IMR-90 (cell line): ENCODE measurements around the gene ADGRA3. TPM values are rescaled to one million over a fixed set of nuclear protein-coding genes. Genes with fewer than 3 reads are reported as not detected.

Experiments
- ATAC-seq: fragments of 200-7000 bp; cut with Tn5 transposase; 2 replicates; pipeline ENCODE4 v1.9.1; 2020; ENCODE audit warnings: low read depth, mild to moderate bottlenecking, moderate library complexity
- BruUV-seq: library from RNA; stranded (reverse); fragments of 400-500 nt; replicated peaks from 2 replicates; lab custom pipeline; 2021; lab: Mats Ljungman, UMichigan
- CTCF ChIA-PET: fragments of 300-600 bp; formaldehyde crosslinking; extraction: SDS; loops from one replicate; lab custom pipeline; 2021; ENCODE audit warnings: antibody characterized with exemption; lab: Yijun Ruan, JAX
- POLR2A ChIA-PET: fragments of 300-600 bp; sonication (Branson Sonifier 250); formaldehyde crosslinking; loops from one replicate; lab custom pipeline; 2022; ENCODE audit warnings: antibody characterized with exemption; ENCODE audit not compliant: unreplicated experiment; lab: Charles Lee
- DNase-seq: peaks from one replicate; pipeline ENCODE4 v3.0.0; 2013
- H2AFZ ChIP-seq: replicated peaks from 2 replicates; pipeline ENCODE3; 2013; ENCODE audit warnings: low read length, mild to moderate bottlenecking; ENCODE audit not compliant: poor library complexity
- H2AK5ac ChIP-seq: 2 replicates; pipeline ENCODE4 v1.6.1; 2013; ENCODE audit warnings: low read depth, low read length, inconsistent platforms
- H2AK9ac ChIP-seq: replicated peaks from 2 replicates; pipeline ENCODE3; 2013; ENCODE audit warnings: mild to moderate bottlenecking, low read depth, low read length, moderate library complexity; ENCODE audit not compliant: poor library complexity
- H2BK120ac ChIP-seq: 2 replicates; pipeline ENCODE4 v1.6.1; 2013; ENCODE audit warnings: low read depth, low read length, inconsistent platforms
- H2BK15ac ChIP-seq: 3 replicates; pipeline ENCODE4 v1.6.1; 2013; ENCODE audit warnings: low read depth, low read length, inconsistent platforms
- H2BK20ac ChIP-seq: 2 replicates; pipeline ENCODE4 v1.6.1; 2013; ENCODE audit warnings: low read depth, mild to moderate bottlenecking, inconsistent platforms, low read length, moderate library complexity
- H2BK5ac ChIP-seq: 2 replicates; pipeline ENCODE4 v1.6.1; 2013; ENCODE audit warnings: mild to moderate bottlenecking, low read depth, low read length, inconsistent platforms; ENCODE audit not compliant: poor library complexity, severe bottlenecking
- H3K14ac ChIP-seq: replicated peaks from 2 replicates; pipeline ENCODE4 v1.6.1; 2013; ENCODE audit warnings: low read depth, low read length, inconsistent platforms
- H3K18ac ChIP-seq: 2 replicates; pipeline ENCODE4 v1.6.1; 2013; ENCODE audit warnings: low read depth, low read length, control low read depth
- H3K23ac ChIP-seq: 2 replicates; pipeline ENCODE4 v1.6.1; 2013; ENCODE audit warnings: low read depth, low read length, inconsistent platforms
- H3K27ac ChIP-seq: 2 replicates; pipeline ENCODE4 v1.5.1; 2013; ENCODE audit warnings: mild to moderate bottlenecking, control low read depth, low read length; ENCODE audit not compliant: insufficient read depth
- H3K27me3 ChIP-seq: 2 replicates; pipeline ENCODE4 v1.6.1; 2013; ENCODE audit warnings: low read length; ENCODE audit not compliant: control insufficient read depth, insufficient read depth
- H3K36me3 ChIP-seq: 2 replicates; pipeline ENCODE4 v1.6.1; 2013; ENCODE audit warnings: low read length, mixed read lengths; ENCODE audit not compliant: control insufficient read depth, insufficient read depth
- H3K4ac ChIP-seq: 2 replicates; pipeline ENCODE4 v1.6.1; 2013; ENCODE audit warnings: low read depth, low read length, inconsistent platforms
- H3K4me1 ChIP-seq: 2 replicates; pipeline ENCODE4 v1.6.1; 2013; ENCODE audit warnings: low read length, mixed read lengths; ENCODE audit not compliant: control insufficient read depth, insufficient read depth
- H3K4me2 ChIP-seq: 2 replicates; pipeline ENCODE4 v1.6.1; 2013; ENCODE audit warnings: low read depth, mild to moderate bottlenecking, control low read depth, low read length, moderate library complexity
- H3K4me3 ChIP-seq: 2 replicates; pipeline ENCODE4 v1.5.1; 2013; ENCODE audit warnings: low read depth, mild to moderate bottlenecking, control low read depth, low read length, moderate library complexity; ENCODE audit not compliant: insufficient read depth
- H3K56ac ChIP-seq: 2 replicates; pipeline ENCODE4 v1.6.1; 2013; ENCODE audit warnings: low read length, inconsistent platforms; ENCODE audit not compliant: insufficient read depth; ENCODE audit errors: extremely low read depth
- H3K79me1 ChIP-seq, 2 experiments: 2 replicates each; pipeline ENCODE4 v1.6.1; 2013; ENCODE audit warnings: low read length in 2 of 2, inconsistent platforms in 1 of 2, low read depth in 1 of 2
- H3K9ac ChIP-seq: 2 replicates; pipeline ENCODE4 v1.6.1; 2013; ENCODE audit warnings: low read depth, low read length, control low read depth
- H3K9me1 ChIP-seq: 2 replicates; pipeline ENCODE4 v1.6.1; 2013; ENCODE audit warnings: low read length, inconsistent platforms; ENCODE audit not compliant: insufficient read depth
- H3K9me3 ChIP-seq: 2 replicates; pipeline ENCODE4 v1.6.1; 2013; ENCODE audit warnings: low read length; ENCODE audit not compliant: control insufficient read depth, insufficient read depth
- H4K20me1 ChIP-seq: 2 replicates; pipeline ENCODE4 v1.6.1; 2013; ENCODE audit warnings: low read length, inconsistent platforms; ENCODE audit not compliant: insufficient read depth
- H4K5ac ChIP-seq: 2 replicates; pipeline ENCODE4 v1.6.1; 2013; ENCODE audit warnings: mild to moderate bottlenecking, low read depth, low read length, control low read depth
- H4K8ac ChIP-seq, 2 experiments: 2 replicates each; pipeline ENCODE4 v1.6.1; 2013; ENCODE audit warnings: low read depth in 2 of 2, low read length in 2 of 2, control low read depth in 1 of 2, inconsistent platforms in 1 of 2
- H4K91ac ChIP-seq: 2 replicates; pipeline ENCODE4 v1.6.1; 2013; ENCODE audit warnings: low read depth, low read length, inconsistent platforms; ENCODE audit not compliant: insufficient read depth
- BHLHE40 ChIP-seq: fragments of 150-350 bp; IDR thresholded peaks from 2 replicates; pipeline ENCODE4 v1.6.1; 2016; ENCODE audit warnings: mild to moderate bottlenecking, low read depth, low read length
- CEBPB ChIP-seq: IDR thresholded peaks from 2 replicates; pipeline ENCODE4 v1.6.1; 2012; ENCODE audit warnings: low read depth, low read length, improper control_type of control experiment
- MAFK ChIP-seq: IDR thresholded peaks from 2 replicates; pipeline ENCODE4 v1.6.1; 2012; ENCODE audit warnings: low read depth, low read length, improper control_type of control experiment
- MXI1 ChIP-seq: IDR thresholded peaks from 2 replicates; pipeline ENCODE4 v1.6.1; 2012; ENCODE audit warnings: low read depth, mild to moderate bottlenecking, low read length, moderate library complexity, borderline replicate concordance
- NFE2L2 ChIP-seq: fragments of 150-350 bp; IDR thresholded peaks from 2 replicates; pipeline ENCODE4 v1.6.1; 2016; ENCODE audit warnings: low read depth, mild to moderate bottlenecking, low read length
- POLR2A ChIP-seq: IDR thresholded peaks from 2 replicates; pipeline ENCODE4 v1.6.1; 2012; ENCODE audit warnings: mild to moderate bottlenecking, low read depth, low read length
- RAD21 ChIP-seq: IDR thresholded peaks from 2 replicates; pipeline ENCODE4 v1.6.1; 2012; ENCODE audit warnings: low read length, improper control_type of control experiment
- RCOR1 ChIP-seq: IDR thresholded peaks from 2 replicates; pipeline ENCODE4 v1.6.1; 2012; ENCODE audit warnings: mild to moderate bottlenecking, low read length, improper control_type of control experiment; ENCODE audit not compliant: insufficient replicate concordance
- RFX5 ChIP-seq: IDR thresholded peaks from 2 replicates; pipeline ENCODE4 v1.8.0; 2012; ENCODE audit warnings: low read depth, mild to moderate bottlenecking, low read length, moderate library complexity
- WGBS, 2 experiments: methylation state at CpG; one replicate each; pipeline versions ENCODE4 v1.1.5 to v1.1.7; 2013; ENCODE audit warnings: missing lambda C conversion rate in 2 of 2; ENCODE audit not compliant: insufficient read length in 1 of 2; ENCODE audit errors: extremely low coverage in 2 of 2; 5-methylcytosine and 5-hydroxymethylcytosine counted together
- dilution Hi-C: fragments of 300-500 bp; cut with HindIII; formaldehyde crosslinking; loops from one replicate; pipeline ENCODE4 v1.14.3; 2018; ENCODE audit warnings: low sequenced_read_pairs; ENCODE audit not compliant: unreplicated experiment
- in situ Hi-C: fragments of 300-500 bp; cut with MboI; formaldehyde crosslinking; loops from 3 replicates; pipeline ENCODE4 v1.14.3; 2019; ENCODE audit warnings: low sequenced_read_pairs, inconsistent platforms, mixed read lengths
- intact Hi-C: fragments of 100-400 bp; cut with micrococcal nuclease; formaldehyde crosslinking; loops from 2 replicates; pipeline ENCODE4 v1.10.0; 2022
- polyA plus RNA-seq, 3 experiments: library from polyadenylated mRNA; depleted of rRNA; stranded (reverse); fragments of >200 nt; gene quantifications; 2 replicates each; pipeline ENCODE4 v1.2.3, GENCODE V29; 2012; ENCODE audit warnings: low replicate concordance in 1 of 3
- total RNA-seq: library from RNA; depleted of rRNA; stranded (reverse); fragments of >200 nt; gene quantifications from 2 replicates; pipeline ENCODE4 v1.2.3, GENCODE V29; 2012
- TF ChIP-seq, protein P1 (sequence below): fragments of 150-350 bp; IDR thresholded peaks from 2 replicates; pipeline ENCODE4 v1.6.1; 2017; ENCODE audit warnings: mild to moderate bottlenecking, antibody characterized with exemption, low read length, low read depth
- TF ChIP-seq, protein P2 (sequence below): conservative IDR thresholded peaks from 2 replicates; pipeline ENCODE4 v1.5.1; 2012; ENCODE audit warnings: mild to moderate bottlenecking, low read depth, low read length, improper control_type of control experiment

Gene ADGRA3
- total and polyA plus RNA-seq, 2 of the 4 experiments (the other 2 are of a cell fraction): 20.1 to 28.0 TPM

DNA sequence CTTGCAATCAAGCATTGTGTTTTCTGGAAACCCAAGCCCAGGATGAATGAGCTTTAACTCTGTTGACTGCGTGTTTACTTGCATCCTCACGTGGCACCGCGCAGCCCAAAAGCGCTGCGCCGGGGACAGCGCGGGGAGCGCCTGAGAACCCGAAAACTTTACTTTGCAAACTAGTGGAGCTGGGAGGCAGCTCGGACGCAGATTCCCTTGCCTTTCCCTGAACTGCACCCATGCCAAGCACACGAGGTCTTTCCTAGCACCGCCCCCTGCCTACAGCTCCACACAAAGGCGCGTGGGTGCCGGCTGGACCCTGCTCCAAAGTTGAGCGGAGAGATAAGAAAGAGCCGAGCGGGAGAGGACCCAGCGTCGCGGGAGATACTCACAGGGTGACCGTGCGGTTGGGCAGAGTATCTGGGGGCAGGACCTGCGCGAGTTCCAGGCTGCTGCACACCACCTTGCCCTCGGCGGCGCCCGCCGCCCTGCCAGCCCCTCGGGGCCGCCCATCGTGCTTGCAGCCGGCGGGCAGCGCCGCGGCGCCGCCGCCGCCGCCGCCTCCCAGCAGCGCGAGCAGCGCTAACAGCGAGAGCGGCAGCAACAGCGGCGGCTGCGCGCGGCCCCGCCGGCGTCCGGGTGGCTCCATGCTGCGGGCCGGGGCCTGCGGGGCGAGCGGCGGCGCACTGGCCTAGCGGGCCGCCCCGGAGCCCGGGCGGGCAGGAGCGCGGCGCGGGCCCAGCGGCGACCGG lies 550 bp downstream of the ADGRA3 start:
- H2AK5ac ChIP-seq: no peak overlapping the region; the same call in 1 of the 2 replicates
- H3K23ac ChIP-seq: peak overlapping the region; percentile 91
- H2BK20ac ChIP-seq: 0 out of 2 replicates have a peak overlapping the region, but pooled peaks have one; percentile 22
- H3K18ac ChIP-seq: peak overlapping the region; percentile 6; the same call in 1 of the 2 replicates
- ChIA-PET POLR2A (interaction anchor here (0.6 kb wide), 1 partner anchor 8 kb away, joined by 3 read pairs; no protein-coding TSS in a partner anchor), CTCF (interaction anchor here (0.6 to 1.0 kb wide), 3 partner anchors 10 to 92 kb away, joined by 3 to 4 read pairs (median 4); no protein-coding TSS in a partner anchor)
- H2BK5ac ChIP-seq: peak overlapping the region; percentile 41
- H2AFZ ChIP-seq: peak overlapping the region; percentile 87
- H3K9me3 ChIP-seq: no peaks in the 10 kb centered on the region
- TF ChIP-seq BHLHE40 (peak; percentile 55; the same call in 1 of the 2 replicates), RFX5 (no peak), POLR2A (peak; percentile 26), RAD21 (no peak), RCOR1 (no peak), CEBPB (no peak), NFE2L2 (no peak), MXI1 (peak; percentile 90; the same call in 1 of the 2 replicates), MAFK (no peak)
- TF ChIP-seq, protein P1, sequence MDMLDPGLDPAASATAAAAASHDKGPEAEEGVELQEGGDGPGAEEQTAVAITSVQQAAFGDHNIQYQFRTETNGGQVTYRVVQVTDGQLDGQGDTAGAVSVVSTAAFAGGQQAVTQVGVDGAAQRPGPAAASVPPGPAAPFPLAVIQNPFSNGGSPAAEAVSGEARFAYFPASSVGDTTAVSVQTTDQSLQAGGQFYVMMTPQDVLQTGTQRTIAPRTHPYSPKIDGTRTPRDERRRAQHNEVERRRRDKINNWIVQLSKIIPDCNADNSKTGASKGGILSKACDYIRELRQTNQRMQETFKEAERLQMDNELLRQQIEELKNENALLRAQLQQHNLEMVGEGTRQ: peak; percentile 45; the same call in 1 of the 2 replicates
- TF ChIP-seq, protein P2, sequence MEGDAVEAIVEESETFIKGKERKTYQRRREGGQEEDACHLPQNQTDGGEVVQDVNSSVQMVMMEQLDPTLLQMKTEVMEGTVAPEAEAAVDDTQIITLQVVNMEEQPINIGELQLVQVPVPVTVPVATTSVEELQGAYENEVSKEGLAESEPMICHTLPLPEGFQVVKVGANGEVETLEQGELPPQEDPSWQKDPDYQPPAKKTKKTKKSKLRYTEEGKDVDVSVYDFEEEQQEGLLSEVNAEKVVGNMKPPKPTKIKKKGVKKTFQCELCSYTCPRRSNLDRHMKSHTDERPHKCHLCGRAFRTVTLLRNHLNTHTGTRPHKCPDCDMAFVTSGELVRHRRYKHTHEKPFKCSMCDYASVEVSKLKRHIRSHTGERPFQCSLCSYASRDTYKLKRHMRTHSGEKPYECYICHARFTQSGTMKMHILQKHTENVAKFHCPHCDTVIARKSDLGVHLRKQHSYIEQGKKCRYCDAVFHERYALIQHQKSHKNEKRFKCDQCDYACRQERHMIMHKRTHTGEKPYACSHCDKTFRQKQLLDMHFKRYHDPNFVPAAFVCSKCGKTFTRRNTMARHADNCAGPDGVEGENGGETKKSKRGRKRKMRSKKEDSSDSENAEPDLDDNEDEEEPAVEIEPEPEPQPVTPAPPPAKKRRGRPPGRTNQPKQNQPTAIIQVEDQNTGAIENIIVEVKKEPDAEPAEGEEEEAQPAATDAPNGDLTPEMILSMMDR: no peak
- TSS peak; percentile 52 for BruUV-seq
- peak overlapping the region; percentile 75 for H2BK120ac ChIP-seq
- peak overlapping the region; percentile 82 for H2AK9ac ChIP-seq
- 0 out of 2 replicates have a peak, but pooled peaks cover 2% of the 10 kb centered on the region for H3K9me1 ChIP-seq
- in situ Hi-C loops: no loop called here
- H4K8ac ChIP-seq: no peak overlapping the region
- H3K27ac ChIP-seq: peak overlapping the region; percentile 54
- peak overlapping the region; percentile 56 for H3K4me3 ChIP-seq
- peak overlapping the region; percentile 52 for H3K4ac ChIP-seq
- H3K27me3 ChIP-seq: no peaks in the 10 kb centered on the region
- H4K91ac ChIP-seq: peak overlapping the region; percentile 10; the same call in 1 of the 2 replicates
- DNase-seq: peak; percentile 64
- H3K9ac ChIP-seq: peak overlapping the region; percentile 54
- intact Hi-C loops: loop anchor here (2.0 to 10.0 kb wide), 5 partner anchors 33 to 728 kb away; no protein-coding TSS in a partner anchor
- peak overlapping the region; percentile 98 for H3K4me2 ChIP-seq
- ATAC-seq: peak; percentile 64
- H3K56ac ChIP-seq: peak overlapping the region; percentile 43; the same call in 1 of the 2 replicates
- 1% methylated on average over 19 of the region's 80 CpGs; no CpG with 5 or more reads in 1 of the 2 experiments for WGBS, 2 experiments
- peaks cover 8 to 37% of the 10 kb centered on the region in 2 experiments; a peak in 3 of 4 replicates for H3K79me1 ChIP-seq
- H3K14ac ChIP-seq: peak overlapping the region; percentile 63
- dilution Hi-C loops: no loop called here
- H3K4me1 ChIP-seq: peaks cover 7% of the 10 kb centered on the region
- no peaks in the 10 kb centered on the region for H3K36me3 ChIP-seq
- H2BK15ac ChIP-seq: no peak overlapping the region
- no peak overlapping the region for H4K5ac ChIP-seq
- H4K20me1 ChIP-seq: peaks cover 23% of the 10 kb centered on the region; the same call in 1 of the 2 replicates
